Endothelial cell (in vitro differentiated cells): ENCODE data around the gene NTM. TPM values are rescaled to one million over a fixed set of nuclear protein-coding genes. Genes with fewer than 3 reads are reported as not detected.

Source experiments
- DNase-seq: peaks from one replicate; pipeline ENCODE4 v3.0.0; 2021; ENCODE audit warnings: low spot score
- H3K27ac Mint-ChIP-seq: one replicate; pipeline ENCODE4 v1.8.0; 2021; ENCODE audit warnings: mixed read lengths, inconsistent platforms; ENCODE audit not compliant: unreplicated experiment
- H3K27me3 Mint-ChIP-seq: one replicate; pipeline ENCODE4 v1.8.0; 2021; ENCODE audit warnings: mild to moderate bottlenecking, moderate library complexity, mixed read lengths, inconsistent platforms; ENCODE audit not compliant: unreplicated experiment
- H3K36me3 Mint-ChIP-seq: one replicate; pipeline ENCODE4 v1.8.0; 2021; ENCODE audit warnings: mild to moderate bottlenecking, low read depth, mixed read lengths, inconsistent platforms; ENCODE audit not compliant: unreplicated experiment
- H3K4me1 Mint-ChIP-seq: one replicate; pipeline ENCODE4 v1.8.0; 2021; ENCODE audit warnings: mild to moderate bottlenecking, mixed read lengths, inconsistent platforms; ENCODE audit not compliant: unreplicated experiment
- H3K4me3 Mint-ChIP-seq: one replicate; pipeline ENCODE4 v1.8.0; 2021; ENCODE audit warnings: mild to moderate bottlenecking, mixed read lengths, inconsistent platforms; ENCODE audit not compliant: unreplicated experiment
- H3K9me3 Mint-ChIP-seq: one replicate; pipeline ENCODE4 v1.8.0; 2021; ENCODE audit warnings: mixed read lengths, inconsistent platforms; ENCODE audit not compliant: unreplicated experiment
- CTCF ChIP-seq: fragments of 200-600 bp; sonication (generic); IDR thresholded peaks from one replicate; pipeline ENCODE4 v1.5.0; 2021; ENCODE audit warnings: antibody characterized with exemption; ENCODE audit not compliant: unreplicated experiment
- total RNA-seq: library from RNA; stranded (reverse); fragmentation: NEBNext Ultra II Directional; extraction: Animal tissue kit (Norgen Biotek cat#: 25700); gene quantifications from one replicate; pipeline ENCODE4 v1.2.1, GENCODE V29; 2021; ENCODE audit not compliant: unreplicated experiment

The NTM gene
- total RNA-seq, 1 donor from 2014 or later: 3.6 TPM

DNA sequence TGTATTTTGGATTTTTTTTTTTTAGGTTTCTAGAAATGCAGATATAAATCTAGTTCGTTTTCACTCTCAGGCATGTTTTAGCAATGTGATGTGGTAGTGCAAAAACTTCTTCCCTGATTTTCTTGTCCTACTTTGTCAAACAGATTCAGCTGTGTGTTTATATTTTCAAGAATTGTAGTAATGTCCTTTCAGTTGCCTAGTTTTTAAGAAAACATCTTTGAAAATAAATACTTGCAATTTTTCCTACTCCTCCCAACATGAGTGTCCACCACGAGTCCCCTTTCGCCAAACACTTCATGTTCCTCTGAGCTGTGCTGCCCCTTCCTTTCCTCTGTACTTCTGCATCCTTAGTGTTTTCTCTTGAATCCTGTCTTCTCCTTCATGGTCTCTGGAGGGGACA, 686.9 kb downstream of the NTM start:
- peaks cover 4% of the 10 kb centered on the region for H3K4me1 Mint-ChIP-seq
- DNase-seq: no peak
- no peaks in the 10 kb centered on the region for H3K27me3 Mint-ChIP-seq
- no peaks in the 10 kb centered on the region for H3K9me3 Mint-ChIP-seq
- H3K36me3 Mint-ChIP-seq: no peaks in the 10 kb centered on the region
- no peak for TF ChIP-seq CTCF
- H3K27ac Mint-ChIP-seq: no peak overlapping the region
- H3K4me3 Mint-ChIP-seq: no peak overlapping the region

DNA sequence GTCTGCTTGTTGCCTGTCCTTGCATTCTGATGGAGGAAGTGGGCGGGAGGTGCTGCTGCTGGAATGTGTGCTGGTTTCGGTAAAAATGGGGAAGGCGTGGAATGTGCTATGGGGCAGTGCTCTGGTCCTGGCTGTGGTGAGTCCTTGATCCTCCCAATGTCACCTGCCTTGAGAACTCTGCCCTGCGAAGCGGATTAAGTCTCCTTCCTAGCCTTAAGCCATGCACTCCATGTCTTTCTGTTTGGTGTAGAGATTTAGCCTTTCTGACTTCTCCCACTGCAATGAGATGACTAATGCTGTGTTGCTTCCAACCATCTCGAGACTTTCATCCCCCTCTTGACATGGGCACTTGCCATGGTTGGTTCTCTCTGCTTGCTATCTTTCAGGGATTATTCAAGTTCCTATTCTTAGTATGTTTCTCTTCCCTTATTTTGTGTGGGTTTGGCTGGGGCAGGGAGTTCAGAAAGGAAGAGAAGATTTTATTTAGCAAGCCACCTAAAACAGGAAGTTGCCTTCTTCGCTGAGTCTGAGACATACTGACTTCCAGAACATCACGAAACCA, 687.9 kb downstream of the NTM start:
- no peaks in the 10 kb centered on the region for H3K9me3 Mint-ChIP-seq
- H3K4me1 Mint-ChIP-seq: peaks cover 4% of the 10 kb centered on the region
- no peaks in the 10 kb centered on the region for H3K27me3 Mint-ChIP-seq
- DNase-seq: no peak
- TF ChIP-seq CTCF: no peak
- no peak overlapping the region for H3K27ac Mint-ChIP-seq
- no peaks in the 10 kb centered on the region for H3K36me3 Mint-ChIP-seq
- no peak overlapping the region for H3K4me3 Mint-ChIP-seq

GRCh38 chr11:132060567-132060966, 690.2 kb downstream of the NTM start:
- Mint-ChIP-seq H3K4me3 (no peak overlapping the region), H3K27me3 (no peaks in the 10 kb centered on the region), H3K36me3 (no peaks in the 10 kb centered on the region), H3K4me1 (no peaks in the 10 kb centered on the region), H3K9me3 (no peaks in the 10 kb centered on the region), H3K27ac (no peak overlapping the region)
- no peak for TF ChIP-seq CTCF
- DNase-seq: no peak

DNA sequence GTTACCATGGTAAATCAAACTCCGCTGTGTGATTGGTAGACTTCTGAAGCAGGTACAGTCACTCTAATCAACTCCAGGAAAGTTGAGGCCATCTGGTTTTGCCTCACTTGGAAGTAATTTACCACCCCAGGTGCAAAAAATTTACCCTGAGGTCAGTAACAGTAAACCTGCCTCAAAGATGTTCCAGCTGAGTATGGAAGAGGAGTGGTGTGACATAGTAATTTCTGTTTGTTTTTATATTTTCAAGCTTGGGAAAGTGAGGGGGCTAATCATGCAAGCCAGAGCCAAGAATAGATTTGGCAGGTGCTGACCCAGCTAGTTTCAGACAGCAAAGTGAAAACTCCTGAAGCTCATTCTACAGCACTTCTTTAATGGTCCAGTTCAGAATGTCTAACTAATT, 691.6 kb downstream of the NTM start:
- DNase-seq: no peak
- Mint-ChIP-seq H3K4me1 (no peaks in the 10 kb centered on the region), H3K9me3 (no peaks in the 10 kb centered on the region), H3K27ac (no peak overlapping the region), H3K36me3 (no peaks in the 10 kb centered on the region), H3K4me3 (no peak overlapping the region), H3K27me3 (no peaks in the 10 kb centered on the region)
- TF ChIP-seq CTCF: no peak

DNA sequence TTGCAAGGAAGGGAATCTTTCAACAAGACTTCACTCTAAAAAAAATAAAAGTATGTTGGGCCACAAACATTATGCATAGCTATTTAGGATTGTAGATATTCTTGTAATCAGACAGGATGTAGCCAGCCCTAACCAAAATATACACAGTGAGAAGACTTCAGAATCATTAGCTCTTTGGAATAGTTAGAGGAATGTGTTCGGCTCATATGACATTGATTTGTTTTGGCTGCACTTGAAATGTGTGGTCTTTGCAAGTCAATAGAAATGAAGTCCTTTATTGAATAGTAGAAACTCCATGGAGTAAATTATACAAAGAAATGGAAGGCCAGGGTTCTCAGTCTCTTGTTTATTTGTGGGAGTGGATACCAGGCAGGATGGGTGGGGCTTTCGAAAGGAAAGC, 692.1 kb downstream of the NTM start:
- Mint-ChIP-seq H3K36me3 (no peaks in the 10 kb centered on the region), H3K9me3 (no peaks in the 10 kb centered on the region), H3K4me3 (no peak overlapping the region), H3K4me1 (no peaks in the 10 kb centered on the region), H3K27me3 (no peaks in the 10 kb centered on the region), H3K27ac (no peak overlapping the region)
- TF ChIP-seq CTCF: no peak
- no peak for DNase-seq
